ENCODE measurements around the gene PGBD2. TPM values are rescaled to one million over a fixed set of nuclear protein-coding genes. Genes with fewer than 3 reads are reported as not detected.

PGBD2 gene
- total RNA-seq = 1 to 10 TPM; 4.1 to 5.1 TPM

GRCh38 chr1:248906009-248906752 is at the start of gene PGBD2:
Gene PGBD2 (plus strand): TSS chr1:248906235. CDS start chr1:248913863, 7,628 bp downstream.
- ChIA-PET POLR2A (no interaction called here), CTCF (interaction anchor here (0.6 to 1.6 kb wide), 4 partner anchors 32 to 80 kb away, joined by 3 to 7 read pairs (median 3); partner anchors contain the start of gene SH3BP5L)
- H3K4me1 Mint-ChIP-seq = peaks cover 30% of the 10 kb centered on the region

GRCh38 chr1:248857201-248857600 is 48.8 kb upstream of the PGBD2 start:
- POLR2A ChIA-PET = no interaction called here
- Mint-ChIP-seq H3K27me3 (peaks cover 3% of the 10 kb centered on the region), H3K4me3 (peak overlapping the region; percentile 93), H3K36me3 (ENCODE audit: low read depth) (peaks cover 21% of the 10 kb centered on the region), H3K27ac (peak overlapping the region; percentile 99), H3K4me1 (peaks cover 50% of the 10 kb centered on the region), H3K9me3 (no peaks in the 10 kb centered on the region)
- CTCF ChIA-PET = no interaction called here
- DNase-seq = no peak

More at GRCh38 chr1:248906009-248906752, at the start of gene PGBD2:
- Mint-ChIP-seq H3K9me3 (no peaks in the 10 kb centered on the region), H3K4me3 (peak within 1 kb of the TSS; percentile 95), H3K27ac (peak within 1 kb of the TSS; percentile 99), H3K36me3 (ENCODE audit: low read depth) (peaks cover 2% of the 10 kb centered on the region), H3K27me3 (peaks cover 12% of the 10 kb centered on the region)
- DNase-seq = peak; percentile 95

DNA sequence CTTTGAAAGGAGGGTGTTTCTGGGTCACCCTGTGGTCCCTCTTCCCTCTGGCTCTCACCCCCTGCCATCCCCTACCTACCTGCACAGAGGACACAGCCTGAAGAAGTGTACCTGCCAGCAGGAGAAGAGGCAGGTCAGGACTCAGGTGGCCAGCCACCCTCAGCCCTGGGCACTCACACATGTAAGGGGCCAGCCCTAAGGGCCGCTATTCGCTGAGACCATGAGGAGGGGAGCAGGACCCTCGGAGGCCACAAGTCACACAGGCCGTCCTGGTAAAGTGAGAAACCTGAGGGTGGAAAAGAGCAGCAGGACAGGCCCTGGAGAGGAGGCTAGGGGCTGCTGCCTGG is 48.3 kb upstream of the PGBD2 start:
- H3K9me3 Mint-ChIP-seq = no peaks in the 10 kb centered on the region
- H3K27ac Mint-ChIP-seq = peak overlapping the region; percentile 99
- DNase-seq = no peak
- ChIA-PET POLR2A (no interaction called here), CTCF (interaction anchor here (0.7 to 2.5 kb wide), 8 partner anchors 14 to 68 kb away, joined by 3 to 16 read pairs (median 11); partner anchors contain the start of genes SH3BP5L and ZNF672)
- peaks cover 3% of the 10 kb centered on the region for H3K27me3 Mint-ChIP-seq
- H3K36me3 Mint-ChIP-seq (ENCODE audit: low read depth) = peaks cover 24% of the 10 kb centered on the region
- peak overlapping the region; percentile 93 for H3K4me3 Mint-ChIP-seq
- peaks cover 55% of the 10 kb centered on the region for H3K4me1 Mint-ChIP-seq

GRCh38 chr1:248858096-248858890 is 47.7 kb upstream of the PGBD2 start:
- Mint-ChIP-seq H3K4me1 (peaks cover 59% of the 10 kb centered on the region), H3K27me3 (peaks cover 3% of the 10 kb centered on the region), H3K9me3 (no peaks in the 10 kb centered on the region), H3K4me3 (peak overlapping the region; percentile 93), H3K27ac (peak overlapping the region; percentile 99), H3K36me3 (ENCODE audit: low read depth) (peaks cover 26% of the 10 kb centered on the region)
- CTCF ChIA-PET = interaction anchor here (0.7 to 2.5 kb wide), 12 partner anchors 12 to 68 kb away, joined by 3 to 16 read pairs (median 8); partner anchors contain the start of genes SH3BP5L and ZNF672
- POLR2A ChIA-PET = interaction anchor here (1.0 kb wide), 1 partner anchor 21 kb away, joined by 4 read pairs; the partner anchor contains the start of gene ZNF672
- peak; percentile 34 for DNase-seq

DNA sequence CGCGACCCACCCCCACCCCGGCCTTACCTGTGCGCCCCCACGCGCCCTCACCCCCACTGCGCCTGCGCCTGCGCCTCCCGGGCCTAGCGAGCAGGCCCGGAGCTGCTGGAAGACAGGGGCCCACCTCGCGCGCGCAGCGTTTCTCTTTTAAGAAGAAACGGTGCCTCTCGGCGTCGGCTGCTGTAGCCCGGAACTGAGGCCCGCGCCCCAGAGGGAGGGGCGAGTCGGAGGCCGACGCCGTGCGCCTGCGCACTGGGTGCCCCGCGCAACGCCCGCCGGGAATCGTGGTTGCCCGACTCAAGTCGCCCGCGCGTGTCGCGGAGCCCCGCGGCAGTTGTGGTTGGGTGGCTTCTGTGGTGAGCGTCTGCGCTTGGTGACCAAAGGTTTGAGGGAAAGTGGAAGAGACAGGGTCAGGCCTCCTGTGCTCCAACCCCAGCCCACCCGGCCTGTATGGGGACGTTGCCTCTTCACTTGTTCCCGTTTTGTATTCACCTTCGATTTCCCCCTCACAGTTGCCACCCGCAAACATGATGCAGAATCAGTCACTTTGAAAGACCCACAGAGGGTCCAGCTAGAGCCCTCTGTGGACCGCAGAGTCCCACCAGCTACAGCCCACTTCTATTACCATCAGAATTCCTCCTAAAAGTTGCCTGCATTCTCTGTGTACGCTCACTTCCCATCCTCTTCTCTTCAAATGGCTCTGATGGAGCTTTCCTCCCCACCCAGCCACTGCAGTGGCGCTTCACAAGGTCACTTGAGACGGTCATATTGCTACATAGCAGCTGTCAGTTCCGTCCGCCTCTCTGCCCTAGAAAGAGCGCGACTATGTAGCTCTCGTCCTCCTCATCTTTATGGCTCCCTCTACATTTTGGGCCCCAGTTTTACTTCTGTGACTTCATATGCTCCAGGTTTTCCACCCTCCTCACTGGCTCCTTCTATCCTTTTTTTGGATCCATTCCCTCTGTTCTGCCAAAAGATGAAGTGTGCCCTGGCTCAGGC is 46.8 kb upstream of the PGBD2 start, which contains the start of gene ZNF692:
Gene ZNF692 (minus strand): TSS at position 195 of the 999 bp plus-strand sequence. CDS start 776 bp downstream, outside the sequence.
- peak within 1 kb of the TSS; percentile 93 for H3K4me3 Mint-ChIP-seq
- H3K27me3 Mint-ChIP-seq = peaks cover 3% of the 10 kb centered on the region
- H3K9me3 Mint-ChIP-seq = no peaks in the 10 kb centered on the region
- H3K36me3 Mint-ChIP-seq (ENCODE audit: low read depth) = peaks cover 22% of the 10 kb centered on the region
- ChIA-PET POLR2A (interaction anchor here (1.0 kb wide), 1 partner anchor 21 kb away, joined by 4 read pairs; the partner anchor contains the start of gene ZNF672), CTCF (interaction anchor here (0.7 to 2.5 kb wide), 14 partner anchors 13 to 65 kb away, joined by 3 to 16 read pairs (median 6); partner anchors contain the start of genes PGBD2, SH3BP5L and ZNF672)
- peak within 1 kb of the TSS; percentile 99 for H3K27ac Mint-ChIP-seq
- peak; percentile 97 for DNase-seq
- peaks cover 67% of the 10 kb centered on the region for H3K4me1 Mint-ChIP-seq

- peak overlapping the region; percentile 99 for H3K27ac Mint-ChIP-seq
- POLR2A ChIA-PET = interaction anchor here (0.6 kb wide), 1 partner anchor 28 kb away, joined by 3 read pairs; no protein-coding TSS in a partner anchor
Measured at GRCh38 chr1:248860007-248860406, 46.0 kb upstream of the PGBD2 start.

GRCh38 chr1:248861616-248862015 is 44.4 kb upstream of the PGBD2 start:
- H3K9me3 Mint-ChIP-seq = no peaks in the 10 kb centered on the region
- H3K27ac Mint-ChIP-seq = no peak overlapping the region
- peaks cover 60% of the 10 kb centered on the region for H3K4me1 Mint-ChIP-seq
- H3K36me3 Mint-ChIP-seq (ENCODE audit: low read depth) = peaks cover 9% of the 10 kb centered on the region
- H3K27me3 Mint-ChIP-seq = peaks cover 3% of the 10 kb centered on the region
- POLR2A ChIA-PET = no interaction called here
- no peak for DNase-seq
- H3K4me3 Mint-ChIP-seq = no peak overlapping the region
- CTCF ChIA-PET = interaction anchor here (1.9 to 3.6 kb wide), 4 partner anchors 12 to 39 kb away, joined by 6 to 9 read pairs (median 7); partner anchors contain the start of gene ZNF672

More at GRCh38 chr1:248860007-248860406, 46.0 kb upstream of the PGBD2 start:
- Mint-ChIP-seq H3K4me3 (peak overlapping the region; percentile 93), H3K36me3 (ENCODE audit: low read depth) (peaks cover 17% of the 10 kb centered on the region), H3K4me1 (peaks cover 68% of the 10 kb centered on the region), H3K27me3 (peaks cover 3% of the 10 kb centered on the region), H3K9me3 (no peaks in the 10 kb centered on the region)
- CTCF ChIA-PET = interaction anchor here (0.7 to 2.5 kb wide), 8 partner anchors 12 to 46 kb away, joined by 3 to 16 read pairs (median 8); partner anchors contain the start of genes PGBD2, SH3BP5L and ZNF672
- DNase-seq = no peak

- peaks cover 9% of the 10 kb centered on the region for H3K36me3 Mint-ChIP-seq (ENCODE audit: low read depth)
- DNase-seq = no peak
- ChIA-PET POLR2A (no interaction called here), CTCF (interaction anchor here (1.9 to 3.6 kb wide), 2 partner anchors 21 to 25 kb away, joined by 6 to 9 read pairs; partner anchors contain the start of gene ZNF672)
- H3K4me1 Mint-ChIP-seq = peaks cover 51% of the 10 kb centered on the region
- H3K9me3 Mint-ChIP-seq = no peaks in the 10 kb centered on the region
- peaks cover 3% of the 10 kb centered on the region for H3K27me3 Mint-ChIP-seq
- H3K27ac Mint-ChIP-seq = peak overlapping the region; percentile 92
- peak overlapping the region; percentile 84 for H3K4me3 Mint-ChIP-seq
Measured at GRCh38 chr1:248862695-248862997, 43.4 kb upstream of the PGBD2 start.

- CTCF ChIA-PET = interaction anchor here (0.7 to 3.6 kb wide), 2 partner anchors 10 to 25 kb away, joined by 3 to 9 read pairs; partner anchors contain the start of gene ZNF672
- H3K36me3 Mint-ChIP-seq (ENCODE audit: low read depth) = peaks cover 9% of the 10 kb centered on the region
- POLR2A ChIA-PET = no interaction called here
- peak; percentile 86 for DNase-seq
- H3K27me3 Mint-ChIP-seq = peaks cover 3% of the 10 kb centered on the region
- peak overlapping the region; percentile 84 for H3K4me3 Mint-ChIP-seq
- H3K27ac Mint-ChIP-seq = peak overlapping the region; percentile 92
- H3K9me3 Mint-ChIP-seq = no peaks in the 10 kb centered on the region
- H3K4me1 Mint-ChIP-seq = peaks cover 45% of the 10 kb centered on the region
Measured at GRCh38 chr1:248862998-248863881, 42.8 kb upstream of the PGBD2 start.

DNA sequence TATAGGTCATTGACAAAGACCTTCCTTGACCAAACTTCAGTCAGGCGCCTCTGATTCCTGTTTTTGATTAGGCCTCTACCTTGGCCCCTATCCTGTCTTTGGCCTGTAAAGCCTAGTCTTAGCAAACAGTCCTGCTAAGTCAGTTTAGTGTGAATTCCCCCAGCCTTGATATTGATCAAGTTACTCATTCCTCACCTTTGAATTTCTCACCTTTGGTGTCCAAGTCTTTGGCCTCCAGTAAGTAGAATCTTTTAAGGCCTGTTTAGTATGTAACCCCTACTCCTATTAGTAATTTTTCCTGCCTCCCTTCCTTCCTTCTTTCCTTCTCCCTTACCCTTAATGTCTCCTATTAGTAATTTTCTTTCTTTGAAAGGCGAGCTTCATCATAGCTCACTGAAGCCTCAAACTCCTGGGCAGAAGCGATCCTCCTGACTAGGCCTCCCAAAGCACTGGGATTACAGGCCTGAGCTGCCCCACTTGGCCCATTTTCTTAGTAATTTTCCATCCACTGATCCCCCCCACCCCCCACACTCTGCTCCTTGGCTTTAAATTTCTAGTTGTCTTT is 34.1 kb upstream of the PGBD2 start:
- Mint-ChIP-seq H3K27me3 (peaks cover 14% of the 10 kb centered on the region), H3K27ac (peak overlapping the region; percentile 14), H3K4me3 (peak overlapping the region; percentile 8), H3K36me3 (ENCODE audit: low read depth) (no peaks in the 10 kb centered on the region), H3K9me3 (no peaks in the 10 kb centered on the region), H3K4me1 (peaks cover 24% of the 10 kb centered on the region)
- DNase-seq = no peak
- POLR2A ChIA-PET = no interaction called here
- CTCF ChIA-PET = interaction anchor here (1.7 to 2.8 kb wide), 3 partner anchors 10 to 46 kb away, joined by 5 to 11 read pairs (median 8); partner anchors contain the start of genes SH3BP5L and ZNF692

Data from activated CD4-positive, alpha-beta T cell treated with anti-CD3 and anti-CD28 coated beads, Interleukin-2, amount 10 ng/mL, durations not matched to agents 7 days and 5 days (primary cell).